ENCODE results near the gene TECPR2.

TECPR2 gene

DNA sequence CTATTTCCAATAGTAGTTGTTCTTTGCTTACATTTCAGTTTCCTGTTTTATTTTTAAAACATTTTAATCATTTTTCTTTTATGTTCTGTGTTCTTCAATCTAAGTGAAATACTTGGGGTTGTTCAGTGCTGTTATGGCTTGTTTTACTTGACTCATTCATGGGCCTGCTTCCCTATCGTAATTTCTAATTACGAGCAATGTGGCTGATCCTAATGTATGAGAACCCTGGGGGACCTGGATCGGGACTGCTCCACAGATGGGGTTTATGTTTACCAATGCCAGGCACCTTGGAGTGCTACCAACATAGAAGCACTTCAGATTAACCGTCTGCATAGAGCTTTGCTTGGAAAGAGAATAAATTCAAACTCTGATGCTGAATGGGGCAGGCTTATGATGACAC is 29.8 kb downstream of the TECPR2 start:
- ChIA-PET CTCF (no interaction called here), POLR2A (no interaction called here)
- no peak overlapping the region for H3K4me3 ChIP-seq (ENCODE audit: low read depth, low read length)
- peak; percentile 4 for DNase-seq (ENCODE audit: low read depth, low spot score)
- TF ChIP-seq, protein P1, sequence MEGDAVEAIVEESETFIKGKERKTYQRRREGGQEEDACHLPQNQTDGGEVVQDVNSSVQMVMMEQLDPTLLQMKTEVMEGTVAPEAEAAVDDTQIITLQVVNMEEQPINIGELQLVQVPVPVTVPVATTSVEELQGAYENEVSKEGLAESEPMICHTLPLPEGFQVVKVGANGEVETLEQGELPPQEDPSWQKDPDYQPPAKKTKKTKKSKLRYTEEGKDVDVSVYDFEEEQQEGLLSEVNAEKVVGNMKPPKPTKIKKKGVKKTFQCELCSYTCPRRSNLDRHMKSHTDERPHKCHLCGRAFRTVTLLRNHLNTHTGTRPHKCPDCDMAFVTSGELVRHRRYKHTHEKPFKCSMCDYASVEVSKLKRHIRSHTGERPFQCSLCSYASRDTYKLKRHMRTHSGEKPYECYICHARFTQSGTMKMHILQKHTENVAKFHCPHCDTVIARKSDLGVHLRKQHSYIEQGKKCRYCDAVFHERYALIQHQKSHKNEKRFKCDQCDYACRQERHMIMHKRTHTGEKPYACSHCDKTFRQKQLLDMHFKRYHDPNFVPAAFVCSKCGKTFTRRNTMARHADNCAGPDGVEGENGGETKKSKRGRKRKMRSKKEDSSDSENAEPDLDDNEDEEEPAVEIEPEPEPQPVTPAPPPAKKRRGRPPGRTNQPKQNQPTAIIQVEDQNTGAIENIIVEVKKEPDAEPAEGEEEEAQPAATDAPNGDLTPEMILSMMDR (IDR thresholded peaks at IDR 0.05; ENCODE audit: insufficient read depth, low read length, missing control alignments) = no peak

DNA sequence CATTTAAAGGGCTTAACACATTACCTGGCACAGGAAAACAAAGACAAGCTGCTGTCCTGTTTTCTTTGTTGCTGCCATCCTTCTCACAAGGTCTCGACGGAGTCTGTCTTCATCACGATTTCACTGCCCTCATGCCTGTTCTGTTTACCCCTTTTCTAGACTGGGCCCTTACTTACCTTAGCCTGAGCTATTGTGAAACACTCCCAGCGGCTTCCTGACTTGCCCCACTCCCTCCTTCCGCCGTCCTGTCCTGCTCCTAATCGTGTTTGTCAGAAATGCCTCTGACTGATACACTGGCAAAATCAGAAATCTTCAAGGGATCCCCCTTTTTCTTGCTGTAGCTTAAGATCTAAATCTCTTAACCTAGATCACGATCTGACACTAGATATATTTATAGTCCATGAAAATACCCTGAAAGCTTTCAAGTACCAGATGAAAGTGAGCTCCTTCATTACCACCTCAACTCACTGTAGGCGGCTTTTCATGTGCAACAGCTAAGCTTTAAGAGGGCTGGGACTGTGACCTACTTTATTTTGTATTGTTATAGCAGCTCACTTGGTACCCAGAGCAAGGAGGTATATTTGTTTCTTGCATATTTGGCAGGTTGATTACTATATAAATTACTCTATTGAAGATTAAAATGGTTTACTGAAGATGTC is 32.1 kb downstream of the TECPR2 start:
- TF ChIP-seq, protein P1 (IDR thresholded peaks at IDR 0.05; ENCODE audit: insufficient read depth, low read length, missing control alignments) = no peak
- ChIA-PET CTCF (interaction anchor here (0.9 to 1.2 kb wide), 2 partner anchors 14 to 43 kb away, joined by 3 to 4 read pairs; no protein-coding TSS in a partner anchor), POLR2A (no interaction called here)
- no peak overlapping the region for H3K4me3 ChIP-seq (ENCODE audit: low read depth, low read length)
- no peak for DNase-seq (ENCODE audit: low read depth, low spot score)

DNA sequence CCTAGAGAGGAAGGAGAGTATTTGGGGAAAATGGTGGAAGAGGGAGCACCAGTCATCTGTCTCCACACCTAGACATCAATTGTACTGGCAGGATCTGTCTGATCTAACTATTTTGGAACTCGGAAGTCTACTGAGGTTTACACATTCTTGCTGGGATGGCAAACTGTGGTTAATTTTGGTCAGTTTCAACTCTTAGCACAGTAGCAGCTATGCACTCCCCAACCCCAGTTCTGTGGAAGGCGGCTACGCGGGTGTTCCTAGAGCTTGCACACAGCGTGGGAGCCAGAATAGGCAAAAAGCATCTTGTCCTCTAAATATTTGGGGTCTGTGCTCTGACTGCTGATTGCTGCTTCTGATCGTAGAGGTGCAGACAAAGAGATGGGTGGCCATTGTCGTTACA is 33.8 kb downstream of the TECPR2 start:
- ChIA-PET POLR2A (no interaction called here), CTCF (interaction anchor here (0.9 to 1.3 kb wide), 2 partner anchors 19 to 120 kb away, joined by 3 read pairs; no protein-coding TSS in a partner anchor)
- no peak overlapping the region for H3K4me3 ChIP-seq (ENCODE audit: low read depth, low read length)
- TF ChIP-seq, protein P1 (IDR thresholded peaks at IDR 0.05; ENCODE audit: insufficient read depth, low read length, missing control alignments) = no peak
- DNase-seq (ENCODE audit: low read depth, low spot score) = peak; percentile 31

DNA sequence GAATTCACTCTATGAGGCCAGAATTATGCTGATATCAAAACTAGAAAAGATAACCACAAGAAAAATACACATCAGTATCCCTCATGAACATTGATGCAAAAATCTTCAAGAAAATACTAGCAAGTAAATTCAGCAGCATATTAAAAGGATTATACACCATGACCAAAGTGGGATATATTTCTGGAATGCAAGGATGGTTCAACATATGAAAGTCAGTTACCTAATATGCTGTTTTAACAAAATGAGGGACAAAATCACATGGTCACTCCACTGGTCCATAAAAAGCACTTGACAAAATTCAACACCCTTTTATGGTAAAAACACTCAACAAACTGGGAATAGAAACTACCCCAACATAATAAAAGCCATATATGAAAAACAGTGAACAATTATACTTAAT is 40.3 kb downstream of the TECPR2 start:
- no peak overlapping the region for H3K4me3 ChIP-seq (ENCODE audit: low read depth, low read length)
- ChIA-PET POLR2A (no interaction called here), CTCF (no interaction called here)
- TF ChIP-seq, protein P1 (IDR thresholded peaks at IDR 0.05; ENCODE audit: insufficient read depth, low read length, missing control alignments) = no peak
- no peak for DNase-seq (ENCODE audit: low read depth, low spot score)

DNA sequence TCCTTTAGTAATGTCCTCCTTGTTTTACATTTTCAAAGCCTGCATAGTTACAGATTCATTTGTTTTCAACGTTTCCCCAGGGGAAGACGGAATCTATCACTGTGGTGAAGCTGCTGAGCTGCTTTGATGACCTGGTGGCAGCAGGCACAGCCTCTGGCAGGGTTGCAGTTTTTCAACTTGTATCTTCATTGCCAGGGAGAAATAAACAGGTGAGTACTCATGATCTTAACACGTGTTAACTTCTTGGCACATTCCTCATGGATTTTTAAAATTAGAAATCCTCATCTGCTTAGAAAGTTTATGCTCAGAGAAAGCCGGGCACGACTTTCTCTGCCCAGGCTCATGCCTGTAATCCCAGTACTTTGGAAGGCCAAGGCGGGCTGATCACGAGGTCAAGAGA is 44.5 kb downstream of the TECPR2 start:
- TF ChIP-seq, protein P1 (IDR thresholded peaks at IDR 0.05; ENCODE audit: insufficient read depth, low read length, missing control alignments) = no peak
- CTCF ChIA-PET = no interaction called here
- POLR2A ChIA-PET = no interaction called here

DNA sequence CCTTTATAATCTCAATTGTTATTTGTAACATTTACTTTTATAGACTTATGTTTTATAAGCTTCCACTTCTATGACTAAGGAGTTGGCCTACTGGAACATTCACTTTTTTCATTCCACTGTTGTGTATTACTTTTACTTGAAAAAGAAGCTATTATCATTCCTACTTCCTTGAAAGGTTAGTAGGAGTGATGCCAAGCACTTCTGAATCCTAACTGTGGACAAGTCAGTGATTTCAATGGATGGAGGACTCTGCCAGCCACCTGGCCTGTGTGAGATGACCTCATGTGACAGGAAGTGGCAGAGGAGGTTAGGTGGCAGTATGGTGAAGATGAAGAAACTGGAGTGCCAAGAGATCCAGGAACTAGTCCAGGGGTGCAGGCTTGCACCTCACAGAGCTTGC is 46.0 kb downstream of the TECPR2 start:
- ChIA-PET CTCF (interaction anchor here (0.6 to 1.9 kb wide), 4 partner anchors 14 to 313 kb away, joined by 3 to 9 read pairs (median 3); no protein-coding TSS in a partner anchor), POLR2A (no interaction called here)
- DNase-seq (ENCODE audit: low read depth, low spot score) = no peak
- no peak overlapping the region for H3K4me3 ChIP-seq (ENCODE audit: low read depth, low read length)
- TF ChIP-seq, protein P1 (IDR thresholded peaks at IDR 0.05; ENCODE audit: insufficient read depth, low read length, missing control alignments) = no peak

More for the DNA sequence above, 44.5 kb downstream of the TECPR2 start:
- DNase-seq (ENCODE audit: low read depth, low spot score) = no peak
- no peak overlapping the region for H3K4me3 ChIP-seq (ENCODE audit: low read depth, low read length)

Measured in AG04449 (cell line).